Measurements from ENCODE around the gene TNFSF9.

DNA sequence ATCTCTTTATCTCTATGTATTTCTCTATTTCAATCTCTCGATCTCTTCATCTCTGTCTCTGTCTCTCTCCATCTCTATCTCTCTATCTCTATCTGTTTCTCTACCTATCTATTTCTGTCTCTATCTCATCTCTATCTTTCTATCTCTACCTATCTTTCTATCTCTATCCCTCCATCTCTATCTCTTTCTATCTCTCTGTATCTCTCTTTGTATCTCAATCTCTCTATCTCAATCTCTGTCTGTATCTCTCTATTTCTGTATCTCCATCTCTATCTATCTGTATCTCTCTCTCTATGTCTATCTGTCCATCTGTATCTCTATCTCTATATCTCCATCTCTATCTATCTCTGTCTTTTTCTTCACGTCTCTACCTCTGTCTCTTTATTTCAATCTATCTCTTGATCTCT, 25.2 kb downstream of the TNFSF9 start:
- TF ChIP-seq CTCF (IDR thresholded peaks at IDR 0.05) (no peak), POLR2A (IDR thresholded peaks at IDR 0.05) (no peak)

Measured in body of pancreas (tissue), 4 donors.